SW 1271 (cell line): ENCODE results near the gene NKX2-1.
"Not testable (repeated sequence)": the region's sequence is repeated elsewhere in the genome, so short reads cannot be mapped to it uniquely, and the experiment has no call there.

Experiments used
- DNase-seq, 2 experiments: peaks; one replicate each; lab custom pipeline; 2025; lab: John Stamatoyannopoulos, UW

The NKX2-1 gene

GRCh38 chr14:36505892-36506731 is 13.9 kb downstream of the NKX2-1 start:
- no peak for DNase-seq

DNA sequence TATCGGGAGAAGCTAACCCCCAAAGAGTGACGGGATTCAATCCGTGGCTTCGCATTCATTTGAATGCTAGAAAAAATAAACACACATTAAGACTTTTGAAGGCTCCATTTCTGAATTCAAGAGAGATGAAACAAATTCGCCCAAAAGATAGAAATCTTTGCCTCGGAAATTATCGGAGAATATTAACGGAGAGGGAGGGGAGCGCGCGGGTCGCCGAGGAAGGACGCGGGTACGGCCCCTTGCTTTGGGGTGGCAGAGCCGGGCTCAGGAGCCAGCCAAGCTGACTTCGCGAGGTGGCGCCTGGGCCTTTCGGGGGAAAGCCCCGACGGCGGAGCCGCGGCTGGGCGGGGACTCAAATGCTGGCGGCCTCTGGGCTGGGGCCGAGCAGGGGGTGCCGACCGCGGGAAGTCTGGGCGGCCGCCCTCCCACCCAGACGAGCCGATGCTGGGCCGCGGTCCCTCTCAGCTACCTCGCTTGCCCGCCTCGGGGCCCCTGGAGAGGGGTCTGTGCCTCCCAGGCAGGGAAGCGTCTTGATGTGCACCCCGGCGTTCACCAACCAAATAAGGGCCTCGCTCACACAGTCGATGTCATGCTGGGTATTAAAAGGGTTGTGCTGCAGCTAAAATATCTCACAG is 14.7 kb downstream of the NKX2-1 start:
- no peak for DNase-seq

GRCh38 chr14:36504771-36505175 is 15.3 kb downstream of the NKX2-1 start:
- no peak for DNase-seq

DNA sequence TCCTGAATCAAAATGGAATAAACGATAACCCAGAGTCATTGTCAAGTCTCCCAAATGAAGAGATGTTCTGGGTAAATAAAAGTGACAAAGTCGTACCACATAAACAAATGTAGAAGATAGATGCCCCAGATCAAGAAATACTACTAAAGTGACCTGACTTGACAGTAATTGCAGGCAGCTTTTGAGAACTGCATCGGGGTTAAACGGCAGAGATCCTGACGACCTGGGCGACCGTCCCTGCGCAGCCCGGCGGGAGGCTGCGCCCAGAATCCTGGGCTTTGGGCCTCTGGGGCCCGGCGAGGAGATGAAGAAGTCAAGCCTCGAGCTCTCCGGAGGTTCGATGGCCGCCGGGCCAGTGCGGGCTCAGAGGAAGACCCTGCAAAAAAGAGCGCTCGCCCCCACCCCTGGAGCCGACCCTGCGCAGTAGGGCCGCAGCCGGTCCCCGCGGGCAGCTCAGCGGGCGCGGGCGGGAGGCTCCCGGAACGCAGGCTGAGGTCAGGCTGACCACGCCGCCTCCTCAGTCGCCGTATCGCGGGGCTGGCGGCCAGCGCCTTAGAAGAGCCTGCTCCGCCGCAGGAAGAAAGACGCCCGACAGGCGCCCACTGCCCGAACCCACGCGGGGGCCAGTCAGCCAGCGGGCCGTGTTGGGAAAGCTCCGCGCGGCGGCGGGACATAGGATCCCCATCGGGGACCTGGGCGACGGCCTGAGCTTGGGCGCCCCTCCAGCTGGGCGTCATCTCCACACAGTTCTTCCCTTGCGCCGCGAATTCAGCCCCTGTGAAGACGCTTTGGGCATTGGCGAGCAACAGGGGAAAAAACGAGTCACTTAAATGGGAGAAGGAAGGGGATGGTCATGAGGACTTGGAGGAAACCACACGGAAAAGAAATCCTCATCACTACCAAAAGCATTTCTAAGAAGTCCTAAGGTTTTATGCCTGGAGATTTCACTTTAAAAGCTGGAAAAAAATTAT is 16.0 kb downstream of the NKX2-1 start:
- no peak for DNase-seq

- no peak for DNase-seq
These were observed 17.2 kb downstream of the NKX2-1 start for GRCh38 chr14:36502558-36503508.

DNA sequence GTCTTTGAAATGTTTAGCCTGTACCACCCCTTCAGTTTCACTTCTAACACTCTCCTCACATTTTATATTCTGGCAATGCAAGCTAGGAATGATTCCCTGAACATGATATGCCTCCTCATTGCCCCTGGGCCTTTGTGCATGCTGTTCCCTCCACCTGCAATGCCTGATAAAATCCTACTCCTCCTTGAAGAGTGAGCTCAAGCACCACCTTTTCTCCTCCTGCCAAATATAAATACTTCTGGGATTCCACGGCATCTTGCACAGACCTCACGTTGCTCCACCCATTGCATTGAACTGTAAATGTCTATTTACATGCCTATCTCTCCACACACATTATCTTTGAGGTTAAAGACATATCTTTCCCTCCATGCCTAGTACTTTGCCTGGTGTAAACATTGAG is 21.1 kb downstream of the NKX2-1 start:
- no peak for DNase-seq

- no peak for DNase-seq
These were observed 23.7 kb downstream of the NKX2-1 start for GRCh38 chr14:36496346-36496745.

GRCh38 chr14:36495666-36496065 is 24.4 kb downstream of the NKX2-1 start:
- no peak for DNase-seq

DNA sequence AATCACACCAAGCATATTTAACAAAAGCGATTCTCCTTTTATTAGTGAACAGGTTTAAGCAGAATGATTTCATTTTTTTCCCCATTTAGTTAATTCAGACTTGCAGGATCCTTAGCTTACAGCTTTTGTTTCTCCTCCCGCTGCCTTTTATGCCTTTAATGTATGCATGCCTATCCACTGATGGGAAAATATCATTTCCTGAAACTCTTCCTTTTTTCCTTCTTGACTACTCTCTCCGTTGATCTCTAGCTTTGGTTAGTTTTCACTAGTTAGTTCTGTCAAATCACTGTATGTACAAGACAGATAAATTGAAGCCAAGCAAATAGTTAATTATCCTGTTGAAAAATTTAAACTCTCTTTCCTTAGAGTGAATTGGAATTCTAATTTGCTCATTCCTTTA is 26.3 kb downstream of the NKX2-1 start:
- no peak for DNase-seq

- no peak for DNase-seq
These were observed 34.3 kb downstream of the NKX2-1 start for GRCh38 chr14:36485773-36486172.

- no peak for DNase-seq
These were observed 40.7 kb downstream of the NKX2-1 start for GRCh38 chr14:36479344-36479743.

GRCh38 chr14:36478782-36479181 is 41.2 kb downstream of the NKX2-1 start:
- no peak for DNase-seq

DNA sequence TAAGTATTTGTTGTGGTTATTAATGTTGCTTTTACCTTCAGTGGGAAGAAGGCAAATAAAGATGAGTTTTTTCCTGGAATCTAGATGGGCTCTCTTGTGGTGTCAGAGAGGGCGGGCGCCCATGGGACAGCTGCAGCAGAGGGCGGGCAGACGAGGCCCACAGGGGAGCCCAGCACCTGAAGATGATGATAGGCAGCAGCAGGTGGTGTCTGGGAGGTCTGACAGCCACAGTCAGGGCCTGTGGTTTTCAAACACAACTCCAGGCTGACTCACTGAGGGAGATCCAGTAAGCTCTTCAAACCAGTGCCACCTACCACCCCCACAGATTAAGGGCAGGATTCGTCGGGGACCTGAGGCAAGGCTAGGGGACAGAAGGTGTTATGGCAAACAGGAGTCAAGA is 42.8 kb downstream of the NKX2-1 start:
- no peak for DNase-seq

DNA sequence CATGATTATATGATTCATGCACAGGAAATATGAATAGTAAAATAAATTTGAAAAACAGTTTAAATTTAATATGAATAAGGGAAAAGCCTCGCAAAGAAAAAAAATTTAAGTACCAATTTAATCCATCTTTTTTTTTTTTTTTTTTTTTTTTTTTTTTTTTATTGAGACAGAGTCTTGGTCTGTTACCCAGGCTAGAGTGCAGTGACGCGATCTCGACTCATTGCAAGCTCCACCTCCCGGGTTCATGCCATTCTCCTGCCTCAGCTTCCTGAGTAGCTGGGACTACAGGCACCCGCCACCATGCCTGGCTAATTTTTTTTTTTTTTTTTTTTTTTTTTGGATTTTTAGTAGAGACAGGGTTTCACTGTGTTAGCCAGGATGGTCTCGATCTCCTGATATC is 44.0 kb downstream of the NKX2-1 start:
- DNase-seq = not testable (repeated sequence)

GRCh38 chr14:36474593-36474992 is 45.4 kb downstream of the NKX2-1 start:
- no peak for DNase-seq

GRCh38 chr14:36471431-36471830 is 48.6 kb downstream of the NKX2-1 start:
- no peak for DNase-seq

GRCh38 chr14:36467332-36467731 is 52.7 kb downstream of the NKX2-1 start:
- DNase-seq = no peak
